Liver (tissue), 3 donors: ENCODE results near the gene CEP68.
A peak's percentile ranks its signal among the peaks of the same experiment; 100 is the strongest.

Experiments used
- CTCF ChIP-seq: fragments of 150-350 bp; IDR thresholded peaks from 2 replicates; pipeline ENCODE4 v1.5.1; 2017; ENCODE audit warnings: improper control_type of control experiment, low read depth, low read length; ENCODE audit not compliant: missing input control
- FOXA1 ChIP-seq: IDR thresholded peaks from 2 replicates; pipeline ENCODE4 v1.6.1; 2016; ENCODE audit warnings: antibody characterized with exemption
- GABPA ChIP-seq, 2 donors: IDR thresholded peaks in 1 of 2; conservative IDR thresholded peaks in 1 of 2; 2 replicates each; pipeline ENCODE4 v1.6.1; 2016; ENCODE audit warnings: antibody characterized with exemption in 2 of 2, mild to moderate bottlenecking in 1 of 2, moderate library complexity in 1 of 2
- NR2F2 ChIP-seq: IDR thresholded peaks from 2 replicates; pipeline ENCODE4 v1.6.1; 2016; ENCODE audit warnings: antibody characterized with exemption
- RAD21 ChIP-seq, 2 donors: IDR thresholded peaks; 2 replicates each; pipeline ENCODE4 v1.6.1; 2016; ENCODE audit warnings: antibody characterized with exemption in 2 of 2, mild to moderate bottlenecking in 2 of 2
- REST ChIP-seq: IDR thresholded peaks from 2 replicates; pipeline ENCODE4 v1.6.1; 2016; ENCODE audit warnings: antibody characterized with exemption, mild to moderate bottlenecking
- ZBTB33 ChIP-seq: IDR thresholded peaks from 2 replicates; pipeline ENCODE4 v1.6.1; 2016; ENCODE audit warnings: antibody characterized with exemption
- donor health status: healthy.
- donor health status: healthy.

- TF ChIP-seq CTCF (no peak), NR2F2 (no peak), GABPA (IDR thresholded peaks at IDR 0.05 in 1 of 2, conservative IDR thresholded peaks at IDR 0.05 in 1 of 2) (no peak), RAD21 (IDR thresholded peaks at IDR 0.05) (peak; percentile 7 to 8), FOXA1 (peak; percentile 24), REST (no peak), ZBTB33 (no peak)
Observed at GRCh38 chr2:65026154-65026553, 30.1 kb upstream of the CEP68 start.
